NOMO-1 treated with dmso at 0.1 percent for 144 hours (cell line): ENCODE data around the gene ASB14.
"Not testable (repeated sequence)": the region's sequence is repeated elsewhere in the genome, so short reads cannot be mapped to it uniquely, and the experiment has no call there.

Experiments
- DNase-seq: peaks from one replicate; lab custom pipeline; 2025; ENCODE audit not compliant: unreplicated experiment; lab: John Stamatoyannopoulos, UW

Gene ASB14

DNA sequence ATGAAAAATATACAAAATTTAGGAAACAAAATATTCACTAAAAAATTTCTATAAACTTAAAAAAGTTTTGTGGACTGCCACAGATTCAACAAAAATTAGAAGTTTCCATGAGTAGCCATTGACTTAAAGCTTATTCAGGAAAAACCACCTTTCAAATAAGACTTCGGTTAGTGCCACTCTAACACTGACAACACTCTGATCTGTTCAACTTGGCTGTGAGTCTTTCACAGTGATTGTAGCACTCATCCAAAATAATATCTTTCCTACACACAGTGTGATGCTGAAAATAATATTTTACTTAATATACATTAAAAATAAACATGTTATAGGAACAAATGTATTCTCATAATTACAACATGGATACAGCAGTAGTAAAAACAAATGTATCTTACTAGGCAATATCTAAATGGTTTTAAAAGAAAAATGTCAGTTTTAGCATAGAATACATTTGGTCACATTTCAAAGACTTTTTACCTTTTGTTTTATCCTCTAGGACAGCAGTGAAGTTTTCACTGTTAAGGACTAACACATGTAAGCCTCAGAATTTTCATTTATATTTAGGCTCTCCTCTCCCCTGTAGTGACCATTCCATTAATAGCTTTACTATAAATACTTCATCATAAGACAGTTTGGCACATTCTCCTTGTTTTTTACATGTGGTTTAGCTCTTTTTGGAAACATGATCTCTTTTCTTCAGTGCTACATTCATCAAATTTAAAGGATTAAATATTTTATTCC, at the start of gene ASB14:
TSS of gene ASB14 (minus strand) at position 527 of the 738 bp plus-strand sequence. CDS start 652 bp downstream, outside the sequence.
- DNase-seq = no peak

DNA sequence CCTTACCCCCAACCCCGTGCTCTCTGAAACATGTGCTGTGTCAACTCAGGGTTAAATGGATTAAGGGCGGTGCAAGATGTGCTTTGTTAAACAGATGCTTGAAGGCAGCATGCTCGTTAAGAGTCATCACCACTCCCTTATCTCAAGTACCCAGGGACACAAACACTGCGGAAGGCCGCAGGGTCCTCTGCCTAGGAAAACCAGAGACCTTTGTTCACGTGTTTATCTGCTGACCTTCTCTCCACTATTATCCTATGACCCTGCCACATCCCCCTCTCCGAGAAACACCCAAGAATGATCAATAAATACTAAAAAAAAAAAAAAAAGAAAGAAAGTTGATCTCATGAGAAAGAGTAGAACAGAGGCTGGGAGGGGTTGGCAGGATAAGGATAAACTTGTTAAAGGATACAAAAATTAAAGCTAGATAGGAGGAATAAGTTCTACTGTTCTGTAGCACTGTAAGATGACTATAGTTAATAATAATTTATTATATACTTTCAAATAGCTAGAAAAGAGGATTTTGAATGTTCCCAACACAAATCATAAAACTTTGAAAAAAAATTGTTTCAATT, 46.7 kb upstream of the ASB14 start:
- DNase-seq = not testable (repeated sequence)

DNA sequence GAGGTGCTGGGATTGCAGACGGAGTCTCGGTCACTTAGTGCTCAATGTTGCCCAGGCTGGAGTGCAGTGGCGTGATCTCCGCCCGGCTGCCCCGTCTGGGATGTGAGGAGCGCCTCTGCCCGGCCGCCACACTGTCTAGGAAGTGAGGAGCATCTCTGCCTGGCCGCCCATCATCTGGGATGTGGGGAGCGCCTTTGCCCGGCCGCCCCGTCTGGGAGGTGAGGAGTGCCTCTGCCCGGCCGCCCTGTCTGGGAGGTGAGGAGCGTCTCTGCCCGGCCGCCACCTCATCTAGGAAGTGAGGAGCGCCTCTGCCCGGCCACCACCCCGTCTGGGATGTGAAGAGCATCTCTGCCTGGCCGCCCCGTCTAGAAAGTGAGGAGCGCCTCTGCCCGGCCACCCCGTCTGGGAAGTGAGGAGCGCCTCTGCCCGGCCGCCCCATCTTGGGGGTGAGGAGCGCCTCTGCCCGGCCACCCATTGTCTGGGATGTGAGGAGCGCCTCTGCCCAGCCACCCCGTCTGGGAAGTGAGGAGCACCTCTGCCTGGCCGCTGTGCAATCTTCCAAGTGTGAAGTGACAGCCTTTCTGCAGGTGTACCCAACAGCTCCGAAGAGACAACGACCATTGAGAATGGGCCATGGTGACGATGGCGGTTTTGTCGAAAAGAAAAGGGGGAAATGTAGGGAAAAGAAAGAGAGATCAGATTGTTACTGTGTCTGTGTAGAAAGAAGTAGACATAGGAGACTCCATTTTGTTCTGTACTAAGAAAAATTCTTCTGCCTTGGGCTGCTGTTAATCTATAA, 46.0 kb upstream of the ASB14 start:
- DNase-seq = not testable (repeated sequence)

DNA sequence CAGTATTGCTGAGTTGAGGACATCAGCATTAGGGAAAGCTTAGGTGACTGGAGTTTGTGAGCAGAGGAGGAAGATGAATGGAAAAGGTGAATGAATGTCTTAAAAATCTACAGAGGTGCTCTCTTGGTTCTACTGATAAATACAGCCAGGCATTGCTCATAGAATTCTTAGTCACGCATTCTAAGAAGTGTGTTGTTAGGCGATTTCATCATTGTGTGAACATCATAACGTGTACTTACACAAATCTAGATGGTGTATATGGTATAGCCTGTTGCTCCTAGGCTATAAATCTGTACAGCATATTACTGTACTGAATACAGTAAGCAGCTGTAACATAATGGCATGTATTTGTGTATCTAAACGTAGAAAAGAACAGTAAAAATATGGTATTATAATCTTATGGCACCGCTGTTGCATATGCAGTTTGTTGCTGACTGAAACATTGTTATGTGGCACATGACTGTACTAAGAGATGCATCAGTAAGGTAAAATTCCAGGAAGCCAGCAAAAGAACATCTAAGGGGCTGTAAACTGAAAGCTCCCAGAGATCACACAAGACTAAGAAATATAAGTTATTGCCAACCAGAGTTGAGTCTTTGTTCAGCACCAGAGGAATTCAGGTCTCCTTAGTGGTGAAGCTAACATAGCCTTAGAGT, 42.9 kb upstream of the ASB14 start:
- DNase-seq = no peak

DNA sequence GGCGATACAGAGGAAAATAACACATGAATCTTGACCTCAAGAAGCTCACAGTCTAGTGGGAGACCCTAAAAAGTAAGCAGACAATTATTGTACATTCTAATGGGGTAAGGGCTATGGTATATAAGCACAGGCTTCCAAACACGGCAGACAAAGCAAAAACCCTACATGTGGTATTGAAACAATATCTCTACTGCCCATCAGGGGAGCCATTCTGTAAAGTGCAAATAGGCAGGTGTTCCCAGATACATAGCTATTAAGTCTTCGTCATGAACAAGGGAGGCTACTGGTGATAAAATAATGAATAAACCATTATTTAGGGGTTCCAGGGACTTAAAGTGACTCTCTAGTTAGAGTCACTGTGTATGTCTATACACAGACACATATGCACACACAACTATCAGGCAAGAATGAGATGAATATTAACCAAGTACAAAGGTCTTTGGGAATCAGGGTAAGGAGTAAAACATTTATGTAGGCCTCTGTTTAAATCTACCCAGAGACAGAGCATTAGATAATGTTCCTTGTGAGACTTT, 38.7 kb upstream of the ASB14 start:
- no peak for DNase-seq

DNA sequence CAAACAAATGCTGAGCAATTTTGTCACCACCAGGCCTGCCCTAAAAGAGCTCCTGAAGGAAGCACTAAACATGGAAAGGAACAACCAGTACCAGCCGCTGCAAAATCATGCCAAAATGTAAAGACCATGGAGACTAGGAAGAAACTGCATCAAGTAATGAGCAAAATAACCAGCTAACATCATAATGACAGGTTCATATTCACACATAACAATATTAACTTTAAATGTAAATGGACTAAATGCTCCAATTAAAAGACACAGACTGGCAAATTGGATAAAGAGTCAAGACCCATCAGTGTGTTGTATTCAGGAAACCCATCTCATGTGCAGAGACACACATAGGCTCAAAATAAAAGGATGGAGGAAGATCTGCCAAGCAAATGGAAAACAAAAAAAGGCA, 34.0 kb upstream of the ASB14 start:
- not testable (repeated sequence) for DNase-seq

DNA sequence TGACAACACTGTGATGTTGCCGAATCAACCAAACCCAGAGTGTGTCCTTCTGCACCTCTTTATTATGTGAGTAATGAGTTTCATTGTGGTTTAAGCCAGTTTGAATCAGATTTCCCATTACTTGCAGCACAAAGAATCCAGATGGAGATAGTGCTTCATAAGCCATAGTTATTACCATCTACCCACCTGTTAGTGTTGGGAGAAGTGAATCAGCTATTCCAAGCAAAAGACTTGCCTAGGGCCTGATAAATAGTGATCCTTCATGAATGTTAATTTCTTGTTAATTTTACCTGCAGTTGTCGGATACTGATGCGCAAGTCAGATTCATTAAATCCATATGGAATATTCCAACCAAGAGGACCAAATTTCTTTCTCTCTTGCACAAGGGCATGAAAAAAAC, 21.7 kb upstream of the ASB14 start:
- DNase-seq = no peak

DNA sequence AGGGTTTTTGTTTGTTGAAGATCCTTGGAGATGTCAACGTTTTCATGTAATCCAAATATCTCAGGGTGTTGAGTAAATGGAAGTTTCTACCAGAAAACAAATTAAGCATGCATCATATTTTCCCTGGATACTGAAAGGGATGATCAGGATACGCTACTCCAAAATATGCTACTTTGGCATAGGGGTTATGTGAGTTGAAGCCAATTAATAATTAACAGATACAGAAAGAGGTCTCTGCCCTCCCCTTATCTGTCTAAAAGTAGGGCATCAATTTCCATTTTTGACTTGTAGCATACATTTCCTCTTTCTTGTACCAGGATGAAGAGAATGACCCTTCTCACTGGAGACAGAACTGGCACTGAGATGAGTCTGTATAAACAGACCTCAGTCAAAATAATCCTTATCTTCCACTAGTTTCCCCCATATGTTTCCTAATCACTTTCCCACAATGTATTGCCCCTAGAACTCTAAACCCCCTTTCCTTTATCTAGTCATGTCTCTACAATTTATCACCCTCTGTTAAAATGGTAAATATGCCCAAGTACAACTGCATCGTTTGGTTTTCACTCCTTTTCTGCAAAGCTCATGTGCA, 17.4 kb upstream of the ASB14 start:
- DNase-seq = no peak

DNA sequence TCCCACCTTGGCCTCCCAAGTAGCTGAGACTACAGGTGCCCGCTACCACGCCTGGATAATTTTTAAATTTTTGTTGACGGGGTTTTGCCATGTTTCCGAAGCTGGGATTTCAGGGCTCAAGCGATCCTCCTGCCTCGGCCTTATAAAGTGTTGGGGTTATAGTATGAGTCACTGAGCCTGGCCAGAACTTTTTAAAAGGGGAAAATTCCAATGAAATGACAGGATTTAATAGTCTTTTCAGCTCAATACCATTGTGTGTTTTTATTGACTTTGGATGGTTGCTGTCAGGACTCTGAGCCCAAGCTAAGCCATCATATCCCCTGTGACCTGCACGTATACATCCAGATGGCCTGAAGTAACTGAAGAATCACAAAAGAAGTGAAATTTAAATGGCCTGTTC, 11.0 kb upstream of the ASB14 start:
- DNase-seq = not testable (repeated sequence)

DNA sequence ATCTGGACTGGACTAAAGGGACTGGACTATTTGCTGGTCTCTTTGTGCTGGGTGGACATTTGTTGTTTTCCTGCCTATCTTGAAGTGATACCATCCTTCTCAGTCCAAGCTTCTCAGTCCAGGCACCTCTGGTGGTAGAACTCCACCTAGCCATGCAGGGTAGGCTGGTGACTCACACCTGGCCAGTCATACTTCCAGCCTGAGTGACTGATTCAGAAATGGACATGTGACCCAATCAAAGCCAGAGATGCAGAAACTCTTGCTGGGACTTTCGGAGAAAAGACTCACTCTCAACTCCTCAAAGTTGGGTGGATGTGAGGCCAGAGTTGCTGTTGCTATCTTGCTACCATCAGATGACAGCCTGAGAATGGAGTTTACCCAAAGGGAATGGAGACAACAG, 5.6 kb upstream of the ASB14 start:
- DNase-seq = no peak

DNA sequence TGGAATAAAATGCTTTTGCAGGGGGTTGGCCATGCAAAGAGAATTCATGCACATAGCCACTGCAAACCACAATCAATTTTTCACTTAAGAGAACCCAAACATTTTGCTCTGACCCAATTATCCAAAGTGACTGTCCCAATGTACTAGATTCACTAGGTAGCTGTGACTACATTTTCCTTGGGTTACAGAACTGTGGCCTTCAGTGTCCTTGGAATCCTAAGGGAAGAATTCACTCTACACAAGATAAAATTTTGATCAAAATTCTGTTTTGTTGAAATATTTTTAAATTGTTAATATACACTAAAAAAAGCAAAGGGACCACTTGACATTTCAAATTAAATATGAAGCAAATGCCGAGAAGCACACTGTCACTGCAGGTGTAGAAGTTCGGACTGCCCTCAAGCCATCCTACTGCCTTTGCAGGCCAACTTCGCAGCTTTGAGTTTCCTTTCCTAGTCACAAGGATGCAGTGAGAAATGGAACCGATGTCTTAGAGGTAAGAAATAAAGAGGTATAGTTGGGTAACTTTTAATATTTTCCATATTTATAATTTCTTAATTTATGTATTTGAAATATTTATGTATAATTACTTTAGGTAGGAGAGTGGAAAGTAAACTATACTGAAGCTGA, 527 bp upstream of the ASB14 start:
- no peak for DNase-seq

DNA sequence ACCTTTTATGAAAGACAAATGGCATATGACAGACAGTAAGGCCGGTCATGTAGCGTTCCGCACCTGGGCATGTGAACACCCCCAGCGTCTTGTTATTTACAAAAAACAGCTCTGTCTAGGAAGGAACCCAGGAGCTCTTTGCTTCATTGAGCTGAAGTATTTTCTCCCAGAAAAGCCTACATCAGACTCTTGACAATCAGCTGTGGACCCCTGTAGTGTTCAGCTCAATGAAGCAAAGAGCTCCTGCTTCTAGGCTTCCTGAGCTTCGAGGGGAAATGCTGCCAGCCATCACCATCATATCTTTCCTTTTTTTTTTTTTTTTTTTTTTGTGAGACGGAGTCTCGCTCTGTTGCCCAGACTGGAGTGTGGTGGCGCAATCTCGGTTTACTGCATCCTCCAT, 4.1 kb downstream of the ASB14 start:
- no peak for DNase-seq

DNA sequence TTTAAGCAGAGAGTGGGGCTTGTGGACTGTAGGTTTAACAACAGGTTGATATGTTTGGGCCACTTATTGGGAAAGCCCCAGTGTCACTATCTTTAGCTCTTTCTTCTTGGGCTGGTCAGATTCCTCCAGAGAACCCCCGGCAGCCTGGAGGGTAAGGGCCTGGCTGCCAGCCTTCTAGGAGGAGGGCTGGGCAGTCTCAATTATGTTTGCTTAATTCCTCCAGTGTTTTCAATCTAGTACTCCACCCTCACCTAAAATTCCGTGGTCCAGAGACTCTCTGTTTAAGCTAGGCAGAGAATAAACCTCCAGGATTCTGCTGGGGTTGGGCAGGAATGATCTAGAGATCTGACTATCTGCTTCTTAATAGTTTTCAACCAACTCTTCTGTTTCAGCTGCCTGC, 5.3 kb downstream of the ASB14 start:
- no peak for DNase-seq

DNA sequence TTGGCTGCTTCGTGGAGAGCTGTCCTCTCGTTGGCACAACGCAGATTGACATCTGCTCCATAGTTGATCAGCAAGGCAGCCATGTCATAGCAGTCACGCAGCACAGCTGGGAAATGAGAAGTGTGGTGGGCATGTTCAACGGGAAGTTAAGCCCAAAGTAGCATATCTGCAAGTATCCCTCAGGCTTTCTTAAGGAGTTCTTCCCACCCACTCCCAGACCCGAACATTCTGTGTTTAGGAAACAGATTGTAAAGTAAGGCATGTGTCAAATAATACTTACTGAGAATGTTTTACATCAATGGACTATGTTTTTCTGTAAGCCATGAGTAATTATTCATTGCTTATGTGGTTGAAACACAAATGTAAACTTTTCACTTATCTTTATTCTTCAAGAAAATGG, 9.2 kb downstream of the ASB14 start:
- DNase-seq = no peak

DNA sequence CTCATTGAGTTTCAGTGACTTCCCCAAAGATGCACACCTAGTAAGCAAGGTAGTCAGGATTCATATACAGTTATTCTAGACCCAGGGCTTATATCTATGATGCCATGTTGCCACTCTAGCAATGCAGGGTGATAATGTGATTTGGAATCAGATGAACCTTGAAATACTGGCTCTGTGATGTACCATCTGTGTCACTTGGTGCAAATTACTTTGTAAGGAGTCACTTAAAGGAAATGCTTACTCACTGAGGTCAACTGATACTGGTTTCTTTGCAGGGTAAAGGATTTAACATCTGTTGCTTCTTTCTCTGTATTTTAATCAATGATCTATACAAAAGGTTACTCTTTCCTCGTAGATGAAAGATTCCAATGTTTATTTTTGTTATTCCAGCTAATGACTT, 10.8 kb downstream of the ASB14 start:
- no peak for DNase-seq

DNA sequence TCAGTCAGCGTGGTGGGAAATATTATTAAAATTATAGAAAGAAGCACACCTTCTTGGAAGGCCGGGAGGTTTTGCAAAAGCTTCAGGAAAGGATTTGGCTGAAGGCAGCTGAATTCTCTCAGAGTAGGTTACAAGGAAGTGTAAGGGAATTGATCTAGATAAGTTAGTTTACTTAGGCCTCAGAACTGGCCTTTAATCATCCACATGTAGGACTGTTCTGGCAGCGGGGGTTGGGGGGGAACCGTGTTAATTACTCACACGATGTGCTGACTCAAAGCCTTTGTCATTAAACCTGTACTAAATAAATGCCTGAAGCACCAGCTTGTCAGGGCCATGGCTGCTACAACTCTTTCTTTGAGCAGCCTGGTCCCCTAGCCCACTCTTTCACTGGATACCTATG, 12.8 kb downstream of the ASB14 start:
- DNase-seq = no peak

DNA sequence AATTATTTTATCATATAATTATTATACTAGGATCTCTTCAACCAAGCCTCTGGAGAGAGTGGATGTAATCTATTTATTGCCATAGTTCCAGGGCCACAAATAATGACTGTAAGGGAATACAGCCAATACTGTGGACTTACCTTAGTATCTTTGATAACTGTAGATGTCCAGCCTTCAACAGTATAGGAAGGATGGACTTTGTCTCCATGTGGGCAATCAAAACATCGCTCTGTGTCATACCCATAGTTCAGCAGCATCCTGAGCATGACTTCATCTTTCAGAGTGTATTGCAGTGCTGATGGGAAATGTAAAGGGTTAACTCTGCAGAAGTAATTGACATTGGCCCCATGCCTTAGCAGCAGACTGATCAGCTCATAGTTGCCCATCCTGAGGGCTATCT, 14.2 kb downstream of the ASB14 start:
- DNase-seq = no peak

DNA sequence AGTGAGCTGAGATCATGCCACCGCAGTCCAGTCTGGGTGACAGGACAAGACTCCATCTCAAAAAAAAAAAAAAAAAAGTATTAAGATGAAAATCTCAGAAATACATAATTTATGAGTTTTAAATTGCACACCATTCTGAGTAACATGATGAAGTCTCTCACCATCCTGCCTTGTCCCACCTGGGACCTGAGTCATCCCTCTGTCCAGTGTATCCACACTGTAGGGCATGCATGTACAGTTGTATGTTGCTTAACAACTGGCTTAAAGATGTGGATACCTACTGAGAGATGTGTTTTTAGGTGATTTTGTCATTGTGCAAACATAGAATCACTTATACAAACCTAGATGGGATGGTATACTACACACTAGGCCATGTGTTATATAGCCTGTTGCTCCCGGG, 17.1 kb downstream of the ASB14 start:
- DNase-seq = no peak

DNA sequence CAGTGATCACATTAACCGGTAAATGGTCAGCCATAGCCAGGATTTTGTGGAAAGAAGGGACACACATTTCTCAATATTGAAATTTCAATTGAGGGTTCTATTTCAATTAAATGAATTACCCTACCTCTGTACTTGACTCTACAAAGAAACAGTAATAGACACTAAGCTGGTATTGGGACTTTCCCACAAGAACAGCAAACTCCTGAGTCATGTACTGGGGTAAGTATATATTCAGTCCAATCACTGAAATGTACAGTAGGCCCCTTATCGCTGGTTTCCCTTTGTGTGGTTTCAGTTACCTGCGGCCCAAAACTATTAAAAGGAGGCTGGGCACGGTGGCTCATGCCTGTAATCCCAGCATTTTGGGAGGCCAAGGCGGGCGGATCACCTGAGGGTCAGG, 17.6 kb downstream of the ASB14 start:
- no peak for DNase-seq

DNA sequence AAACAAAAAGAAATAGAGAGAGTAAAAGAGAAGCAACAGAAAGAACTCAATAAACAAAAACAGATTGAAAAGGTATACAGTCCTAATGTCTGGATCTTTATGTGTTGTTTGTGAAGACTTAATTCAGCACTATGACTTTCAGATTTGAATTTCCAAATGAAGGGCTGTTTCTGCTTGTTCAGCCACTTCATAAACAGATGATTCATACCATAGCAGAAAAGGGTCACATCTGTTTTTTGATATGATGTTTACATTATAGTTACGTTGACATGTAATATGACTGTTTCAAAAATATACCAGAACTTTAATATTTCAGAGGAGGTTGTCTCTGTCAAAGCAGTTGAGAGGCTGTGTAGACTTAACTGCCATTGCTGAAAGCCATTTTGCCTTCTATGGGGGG, 24.1 kb downstream of the ASB14 start:
- DNase-seq = no peak

DNA sequence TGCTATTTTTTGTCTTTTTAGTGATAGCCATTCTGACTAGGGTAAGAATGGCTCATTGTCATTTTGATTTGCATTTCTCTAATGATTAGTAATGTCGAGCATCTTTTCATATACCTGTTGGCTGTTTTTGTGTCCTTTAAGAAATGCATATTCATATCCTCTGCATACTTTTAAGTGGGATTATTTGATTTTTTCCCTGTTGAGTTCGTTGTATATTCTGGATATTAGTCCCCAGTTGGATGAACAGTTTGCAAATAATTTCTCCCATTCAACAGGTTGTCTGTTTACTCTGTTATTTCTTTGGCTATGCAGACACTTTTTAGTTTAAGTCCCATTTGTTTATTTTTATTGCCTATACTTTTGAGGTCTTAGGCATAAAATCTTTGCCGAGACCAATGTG, 30.6 kb downstream of the ASB14 start:
- no peak for DNase-seq
